ENCODE data around the gene CELA1.
"Not testable (repeated sequence)": the region's sequence is repeated elsewhere in the genome, so short reads cannot be mapped to it uniquely, and the experiment has no call there.

The CELA1 gene

DNA sequence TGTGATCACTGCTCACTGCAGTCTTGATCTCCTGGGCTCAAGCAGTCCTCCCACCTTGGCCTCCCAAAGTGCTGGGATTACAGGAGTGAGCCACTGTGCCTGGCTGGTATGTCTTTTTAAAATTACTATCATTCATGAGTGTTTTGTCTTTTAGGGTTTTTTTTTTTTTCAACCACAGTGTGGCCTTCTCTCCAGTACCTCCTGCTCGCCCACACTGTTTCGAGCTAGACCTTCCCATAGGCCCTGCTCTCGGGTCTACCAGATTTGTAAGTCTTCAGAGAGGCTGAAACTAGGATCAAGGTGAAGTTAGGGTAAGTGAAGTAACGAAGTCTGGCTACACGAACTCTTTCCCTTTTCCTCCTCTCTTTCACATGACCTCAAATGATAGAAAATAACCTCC lies 24.0 kb downstream of the CELA1 start:
- H3K27ac ChIP-seq, result peak overlapping the region in 19 of 21 experiments; percentile 22 to 99 (median 87)
- H3K4me3 ChIP-seq, result peak overlapping the region; percentile 26 to 45 (median 40)

DNA sequence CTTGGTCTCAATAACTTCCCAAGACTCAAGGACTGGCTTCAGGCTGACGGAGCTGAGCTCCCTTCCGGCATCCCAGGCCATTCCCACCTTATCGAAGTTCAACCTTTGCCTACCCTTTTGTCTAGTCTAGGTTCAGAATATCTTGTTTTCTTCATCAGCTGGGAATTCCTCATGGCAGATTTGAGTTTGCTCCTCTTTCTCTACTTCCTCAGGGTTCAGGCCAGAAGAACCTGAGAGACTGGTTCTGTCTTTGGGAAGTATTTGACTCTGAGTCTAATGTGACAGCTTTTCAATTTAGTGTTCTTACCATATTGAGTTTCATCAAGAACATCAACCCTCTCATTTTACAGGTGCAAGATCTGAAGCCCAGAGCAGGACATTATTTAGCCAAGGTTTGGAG lies 24.6 kb downstream of the CELA1 start:
- peak overlapping the region in 16 of 21 experiments; percentile 22 to 99 (median 89) for H3K27ac ChIP-seq
- peak overlapping the region in 1 of 7 experiments; percentile 28 for H3K4me3 ChIP-seq

DNA sequence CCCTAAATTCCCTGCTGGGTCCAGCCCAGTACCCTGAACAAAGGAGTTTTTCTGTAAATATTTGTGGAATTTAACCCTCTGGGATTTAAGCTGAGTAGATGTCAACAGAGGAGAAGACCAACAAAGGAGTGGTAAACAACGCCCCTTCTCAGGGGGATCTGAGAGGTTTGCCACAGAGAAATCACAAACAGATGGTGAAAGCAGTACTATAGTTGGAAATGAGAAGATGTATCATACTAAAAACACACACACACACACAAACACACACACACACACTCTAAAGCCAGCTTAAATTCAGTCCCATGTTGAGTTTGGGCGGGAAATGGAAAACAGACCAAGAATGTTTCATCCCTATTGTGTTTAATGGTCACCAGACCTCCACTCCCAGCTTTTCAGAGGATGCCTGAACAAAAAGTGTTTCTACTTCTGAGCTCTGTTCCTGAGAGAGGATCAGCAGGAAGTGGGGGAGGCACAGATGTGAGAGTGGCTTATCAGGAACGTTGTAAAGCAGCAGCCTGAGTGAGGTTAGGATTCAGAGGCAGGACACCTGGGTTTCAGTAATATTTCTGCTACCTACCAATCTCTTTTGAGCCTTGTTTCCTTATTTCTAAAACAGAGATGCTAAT lies 25.7 kb downstream of the CELA1 start:
- Histone ChIP-seq H3K27ac (peak overlapping the region in 14 of 21 experiments; percentile 12 to 99 (median 73)), H3K4me3 (no peak overlapping the region)

- H3K27ac ChIP-seq, result peak overlapping the region in 13 of 21 experiments; percentile 12 to 99 (median 76)
Measured at GRCh38 chr12:51320311-51320694, 26.2 kb downstream of the CELA1 start.

GRCh38 chr12:51318846-51319599 lies 27.5 kb downstream of the CELA1 start:
- Histone ChIP-seq H3K4me3 (no peak overlapping the region), H3K27ac (peak overlapping the region in 16 of 21 experiments; percentile 7 to 99 (median 54))

More at GRCh38 chr12:51320311-51320694, 26.2 kb downstream of the CELA1 start:
- H3K4me3 ChIP-seq, result no peak overlapping the region

GRCh38 chr12:51318057-51318806 lies 28.2 kb downstream of the CELA1 start:
- H3K4me3 ChIP-seq, result not testable (repeated sequence)
- H3K27ac ChIP-seq, result peak overlapping the region in 13 of 21 experiments; percentile 2 to 99 (median 65)

DNA sequence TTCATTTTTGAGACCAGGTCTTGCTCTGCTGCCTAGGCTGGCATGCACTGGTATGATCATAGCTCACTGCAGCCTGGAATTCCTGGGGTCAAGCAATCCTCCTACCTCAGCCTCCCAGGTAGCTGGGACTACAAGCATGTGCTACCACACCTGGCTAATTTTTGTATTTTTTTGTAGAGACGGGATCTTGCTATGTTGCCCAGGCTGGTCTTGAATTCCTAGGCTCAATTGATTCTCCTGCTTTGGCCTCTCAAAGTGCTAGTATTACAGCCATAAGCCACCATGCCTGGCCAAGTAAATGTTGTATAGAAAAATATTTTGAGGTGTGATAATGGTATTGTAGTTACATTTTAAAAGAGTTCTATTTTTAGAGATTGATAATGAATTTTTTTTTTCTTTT lies 35.1 kb downstream of the CELA1 start:
- H3K27ac ChIP-seq, result no peak overlapping the region
- no peak overlapping the region for H3K4me3 ChIP-seq

DNA sequence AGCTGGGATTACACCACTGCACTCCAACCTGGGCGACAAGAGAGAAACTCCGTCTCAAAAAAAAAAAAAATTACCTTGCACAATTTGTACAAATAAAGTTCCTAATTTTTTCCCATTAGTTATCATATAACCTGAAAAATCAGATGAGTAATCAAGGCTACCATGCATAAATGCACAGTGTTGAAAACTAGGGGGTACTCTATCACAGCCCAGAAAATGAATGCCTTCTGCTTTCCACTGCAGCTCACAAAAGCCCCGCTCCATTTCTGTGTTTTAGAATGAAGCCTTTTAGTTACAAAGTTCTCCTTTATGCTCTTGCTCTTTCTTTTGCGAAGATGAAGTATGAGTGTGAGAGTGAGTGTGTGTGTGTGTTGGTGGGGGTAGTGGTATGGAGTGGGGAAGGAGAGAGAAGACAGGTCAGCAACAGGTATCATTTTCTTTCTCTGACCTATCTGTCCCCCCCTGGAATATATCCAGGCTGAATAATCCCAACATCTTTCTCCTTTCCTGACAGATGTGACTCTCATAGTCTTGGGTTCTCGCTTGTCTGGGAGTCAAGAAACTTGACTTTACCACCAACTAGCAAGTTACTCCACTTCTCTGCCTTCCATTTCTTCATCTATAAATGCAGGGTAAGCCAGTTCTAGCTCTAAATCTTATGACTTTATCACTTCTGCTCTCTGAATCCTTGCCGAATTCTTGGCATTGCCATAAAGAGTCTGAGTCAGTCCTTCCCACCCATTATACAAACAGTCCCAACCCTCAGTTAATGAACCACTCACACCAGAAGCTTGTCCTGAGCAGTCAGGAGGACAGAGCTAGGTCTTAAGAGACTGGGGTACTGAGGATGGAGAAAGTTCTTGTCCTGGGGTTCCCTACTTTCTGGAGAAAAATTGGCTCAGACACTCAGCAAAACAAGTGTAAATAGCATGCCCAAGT lies 38.6 kb downstream of the CELA1 start:
- peak overlapping the region in 6 of 21 experiments; percentile 16 to 34 (median 23) for H3K27ac ChIP-seq
- no peak overlapping the region for H3K4me3 ChIP-seq

GRCh38 chr12:51306507-51306906 lies 40.0 kb downstream of the CELA1 start:
- Histone ChIP-seq H3K27ac (no peak overlapping the region), H3K4me3 (no peak overlapping the region)

DNA sequence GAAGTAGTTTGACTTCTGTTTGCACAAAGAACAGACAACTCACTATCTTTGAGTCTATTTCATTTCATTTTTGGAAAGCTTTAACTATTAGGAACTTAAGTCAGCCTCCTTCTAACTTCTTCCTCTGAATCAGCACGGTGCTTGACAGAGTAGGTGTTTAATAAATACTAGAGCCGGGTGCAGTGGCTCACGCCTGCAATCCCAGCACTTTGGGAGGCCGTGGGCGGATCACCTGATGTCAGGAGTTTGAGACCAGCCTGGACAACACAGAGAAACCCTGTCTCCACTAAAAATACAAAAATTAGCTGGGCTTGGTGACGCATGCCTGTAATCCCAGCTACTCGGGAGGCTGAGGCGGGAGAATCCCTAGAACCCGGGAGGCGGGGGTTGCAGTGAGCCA lies 45.7 kb downstream of the CELA1 start:
- not testable (repeated sequence) for H3K27ac ChIP-seq, H3K4me3 ChIP-seq

DNA sequence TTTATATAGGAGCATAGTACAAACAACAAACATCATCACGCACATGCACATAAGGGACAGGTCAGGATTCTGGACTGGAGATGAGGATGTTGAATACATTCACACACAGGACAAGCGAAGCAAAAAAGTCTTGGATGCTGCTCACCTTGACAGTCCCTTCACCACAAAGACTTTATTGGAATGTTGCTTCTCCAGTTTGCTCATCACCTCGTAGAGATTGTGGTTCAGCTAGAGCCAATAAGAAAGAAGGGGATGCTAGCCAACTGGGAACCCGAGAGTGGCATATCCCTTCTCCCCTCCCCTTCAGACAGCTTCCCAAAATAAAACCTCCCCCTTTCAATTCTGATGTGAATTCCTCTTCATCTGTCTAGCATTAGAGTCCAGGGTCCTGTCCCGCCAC lies 50.8 kb downstream of the CELA1 start:
- H3K27ac ChIP-seq, result no peak overlapping the region
- no peak overlapping the region for H3K4me3 ChIP-seq

- not testable (repeated sequence) for H3K27ac ChIP-seq, H3K4me3 ChIP-seq
Measured at GRCh38 chr12:51294097-51294496, 52.4 kb downstream of the CELA1 start.

- Histone ChIP-seq H3K4me3 (no peak overlapping the region), H3K27ac (no peak overlapping the region)
Measured at GRCh38 chr12:51293696-51294095, 52.8 kb downstream of the CELA1 start.

- not testable (repeated sequence) for H3K27ac ChIP-seq, H3K4me3 ChIP-seq
Measured at GRCh38 chr12:51291603-51292513, 54.6 kb downstream of the CELA1 start.

- Histone ChIP-seq H3K27ac (no peak overlapping the region), H3K4me3 (no peak overlapping the region)
Measured at GRCh38 chr12:51285843-51286242, 60.6 kb downstream of the CELA1 start.

DNA sequence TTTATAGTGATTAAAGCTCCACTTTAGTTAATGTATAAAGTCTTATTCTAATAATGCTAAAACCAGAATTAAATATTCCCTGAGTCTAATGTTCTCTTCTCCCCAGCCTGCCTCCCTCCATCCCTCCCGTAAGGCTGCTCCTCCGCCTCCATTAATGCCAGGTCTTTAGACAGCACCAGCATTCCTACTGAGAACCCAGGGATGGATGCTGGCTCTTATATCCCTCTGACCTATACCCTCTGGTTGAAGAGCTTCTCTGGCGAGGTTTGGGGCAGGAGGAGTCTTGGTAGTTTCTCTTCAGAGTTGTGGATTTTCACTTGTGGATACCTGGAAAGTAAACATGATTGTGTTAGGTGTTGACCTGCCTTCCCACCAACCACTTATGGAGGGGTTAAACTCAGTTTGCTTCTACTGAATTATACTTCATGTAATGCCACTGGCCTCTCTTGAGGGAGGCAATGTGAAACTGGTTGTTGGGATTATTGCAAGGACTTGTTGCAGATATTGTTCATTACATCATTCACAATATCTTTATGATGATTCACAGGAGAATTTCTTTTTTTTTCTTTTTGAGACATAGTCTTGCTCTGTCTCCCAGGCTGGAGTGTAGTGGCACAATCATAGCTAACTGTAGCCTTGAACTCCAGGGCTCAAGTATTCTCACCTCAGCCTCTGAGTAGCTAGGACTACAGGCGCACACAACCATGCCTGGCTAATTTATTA lies 65.1 kb downstream of the CELA1 start:
- Histone ChIP-seq H3K27ac (no peak overlapping the region), H3K4me3 (no peak overlapping the region)

All from skin epidermis (tissue), 12 donors.